Peyer's patch (tissue), 4 donors: ENCODE results near the gene SORBS1. TPM values are rescaled to one million over a fixed set of nuclear protein-coding genes. Genes with fewer than 3 reads are reported as not detected.

Source experiments
- DNase-seq, 3 donors: peaks; one replicate each; pipeline ENCODE4 v3.0.0-alpha.2; 2017 to 2019
- H3K27ac ChIP-seq, 4 donors: fragments of 200-600 bp; sonication (generic); one replicate each; pipeline ENCODE4 v1.5.1; 2016 to 2019
- H3K27me3 ChIP-seq, 2 donors: fragments of 200-600 bp; sonication (generic); one replicate each; pipeline ENCODE4 v1.5.1; 2019
- H3K36me3 ChIP-seq, 3 donors: fragments of 200-600 bp; sonication (generic); one replicate each; pipeline ENCODE4 v1.5.1; 2016 to 2019
- H3K4me1 ChIP-seq, 4 donors: fragments of 200-600 bp; sonication (generic); one replicate each; pipeline ENCODE4 v1.5.1; 2016 to 2019
- H3K4me3 ChIP-seq, 4 donors: fragments of 200-600 bp; sonication (generic); 1 replicate in 3 of 4; 2 replicates in 1 of 4; pipeline ENCODE4 v1.5.1; 2016 to 2019; ENCODE audit warnings: mild to moderate bottlenecking in 1 of 4
- H3K9me3 ChIP-seq, 4 donors: fragments of 200-600 bp; sonication (generic); one replicate each; pipeline ENCODE4 v1.5.1; 2016 to 2019; ENCODE audit warnings: mild to moderate bottlenecking in 1 of 4
- POLR2A ChIP-seq, 2 donors: fragments of 450-650 bp; IDR thresholded peaks; one replicate each; pipeline ENCODE4 v1.5.1; 2017; ENCODE audit warnings: antibody characterized with exemption in 2 of 2, mild to moderate bottlenecking in 2 of 2, moderate library complexity in 2 of 2
- total RNA-seq, 4 donors: library from RNA; depleted of rRNA; stranded (reverse); fragments of >200 nt; gene quantifications; one replicate each; pipeline ENCODE4 v1.1.0, GENCODE V29; 2016
- TF ChIP-seq, protein P1 (sequence below), 6 experiments: fragments of 450-650 bp in 4 of 6; fragments of 200-600 bp in 2 of 6; sonication (generic) in 1 of 6; IDR thresholded peaks; one replicate each; pipeline ENCODE4 v1.5.1; 2017 to 2019; ENCODE audit warnings: antibody characterized with exemption in 6 of 6, mild to moderate bottlenecking in 3 of 6, moderate library complexity in 1 of 6

Gene SORBS1
- total RNA-seq, 4 donors from 2014 or later, result 34.3 to 57.1 (median 48.7) TPM

DNA sequence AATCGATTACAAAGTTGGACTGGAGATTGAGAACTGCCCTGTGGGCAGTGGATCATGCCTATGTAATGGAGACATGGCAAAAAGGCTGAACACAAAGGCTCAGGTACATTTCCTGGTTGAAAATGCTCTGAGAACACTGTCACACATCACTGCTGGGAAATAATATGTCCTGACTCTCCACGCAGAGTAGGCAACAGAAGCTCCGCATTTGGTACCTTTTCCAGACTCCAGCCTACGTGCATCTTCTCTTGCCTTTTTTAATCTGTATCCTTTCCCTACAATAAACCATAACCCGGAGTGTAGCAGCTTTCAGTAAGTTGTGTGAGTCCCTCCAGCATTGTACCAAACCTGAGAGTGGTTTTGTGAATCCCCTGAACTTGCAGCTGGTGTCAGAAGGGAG is 134.7 kb downstream of the SORBS1 start:
- H3K36me3 ChIP-seq, result peaks cover 0 to 5% (median 0%) of the 10 kb centered on the region in 3 donors
- H3K27ac ChIP-seq, result no peak overlapping the region
- no peak for TF ChIP-seq POLR2A (IDR thresholded peaks at IDR 0.05)
- H3K9me3 ChIP-seq, result no peaks in the 10 kb centered on the region
- no peak for DNase-seq
- peaks cover 0 to 8% (median 0%) of the 10 kb centered on the region in 4 donors for H3K4me1 ChIP-seq
- no peaks in the 10 kb centered on the region for H3K27me3 ChIP-seq
- no peak overlapping the region for H3K4me3 ChIP-seq

DNA sequence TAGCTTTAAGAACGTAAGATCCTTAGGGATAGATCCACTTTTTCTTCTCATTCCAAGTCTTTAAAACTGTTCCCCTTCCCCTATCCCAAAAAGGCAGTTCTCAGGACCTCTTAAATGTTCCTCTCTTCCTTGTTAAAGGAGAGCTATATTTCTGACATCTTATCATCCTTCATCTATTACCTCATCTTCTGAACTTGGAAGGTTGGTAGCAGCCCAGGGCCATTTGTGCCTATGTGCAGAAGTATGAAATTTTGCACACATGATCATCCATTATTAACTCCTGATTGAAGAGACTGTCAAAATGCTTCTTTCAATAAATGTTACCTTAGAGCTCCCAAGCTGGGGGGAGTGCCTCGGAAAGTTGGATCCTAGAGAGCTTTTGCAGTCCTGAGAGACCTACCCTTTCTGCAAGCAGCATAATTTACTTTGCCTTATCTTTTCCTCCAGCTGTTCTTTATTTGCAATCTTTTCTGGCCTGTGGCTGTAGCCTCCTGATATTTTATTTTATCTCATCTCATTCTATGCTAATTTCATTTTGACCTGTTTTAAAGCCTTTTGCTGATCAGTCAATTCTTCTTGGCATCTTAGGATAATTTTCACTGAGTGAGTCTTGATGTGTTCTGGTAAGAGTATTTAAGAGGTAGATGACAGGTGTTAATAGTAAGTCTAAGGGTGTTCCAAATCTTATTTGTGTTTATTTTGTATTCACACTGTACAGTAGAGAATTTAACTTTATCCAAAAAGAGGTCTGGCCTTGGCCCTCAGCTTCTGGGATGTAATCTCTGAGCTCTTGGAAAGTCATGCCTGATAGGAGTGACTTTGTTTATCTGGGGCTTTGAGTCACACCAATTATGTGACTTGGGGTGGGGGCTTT is 135.3 kb downstream of the SORBS1 start:
- TF ChIP-seq POLR2A (IDR thresholded peaks at IDR 0.05), result no peak
- TF ChIP-seq, protein P1, sequence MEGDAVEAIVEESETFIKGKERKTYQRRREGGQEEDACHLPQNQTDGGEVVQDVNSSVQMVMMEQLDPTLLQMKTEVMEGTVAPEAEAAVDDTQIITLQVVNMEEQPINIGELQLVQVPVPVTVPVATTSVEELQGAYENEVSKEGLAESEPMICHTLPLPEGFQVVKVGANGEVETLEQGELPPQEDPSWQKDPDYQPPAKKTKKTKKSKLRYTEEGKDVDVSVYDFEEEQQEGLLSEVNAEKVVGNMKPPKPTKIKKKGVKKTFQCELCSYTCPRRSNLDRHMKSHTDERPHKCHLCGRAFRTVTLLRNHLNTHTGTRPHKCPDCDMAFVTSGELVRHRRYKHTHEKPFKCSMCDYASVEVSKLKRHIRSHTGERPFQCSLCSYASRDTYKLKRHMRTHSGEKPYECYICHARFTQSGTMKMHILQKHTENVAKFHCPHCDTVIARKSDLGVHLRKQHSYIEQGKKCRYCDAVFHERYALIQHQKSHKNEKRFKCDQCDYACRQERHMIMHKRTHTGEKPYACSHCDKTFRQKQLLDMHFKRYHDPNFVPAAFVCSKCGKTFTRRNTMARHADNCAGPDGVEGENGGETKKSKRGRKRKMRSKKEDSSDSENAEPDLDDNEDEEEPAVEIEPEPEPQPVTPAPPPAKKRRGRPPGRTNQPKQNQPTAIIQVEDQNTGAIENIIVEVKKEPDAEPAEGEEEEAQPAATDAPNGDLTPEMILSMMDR (IDR thresholded peaks at IDR 0.05), result no peak
- Histone ChIP-seq H3K4me1 (peaks cover 0 to 8% (median 0%) of the 10 kb centered on the region in 4 donors), H3K36me3 (peaks cover 0 to 5% (median 0%) of the 10 kb centered on the region in 3 donors), H3K27me3 (no peaks in the 10 kb centered on the region), H3K27ac (no peak overlapping the region), H3K4me3 (no peak overlapping the region), H3K9me3 (no peaks in the 10 kb centered on the region)
- no peak for DNase-seq

- H3K4me1 ChIP-seq, result no peaks in the 10 kb centered on the region
- no peak overlapping the region for H3K4me3 ChIP-seq
- TF ChIP-seq, protein P1 (IDR thresholded peaks at IDR 0.05), result no peak
- TF ChIP-seq POLR2A (IDR thresholded peaks at IDR 0.05), result no peak
- peaks cover 0 to 5% (median 0%) of the 10 kb centered on the region in 3 donors for H3K36me3 ChIP-seq
- no peaks in the 10 kb centered on the region for H3K9me3 ChIP-seq
- no peaks in the 10 kb centered on the region for H3K27me3 ChIP-seq
- H3K27ac ChIP-seq, result peak overlapping the region in 1 of 4 donors; percentile 50
- DNase-seq, result no peak
Measured at GRCh38 chr10:95423164-95424005, 137.8 kb downstream of the SORBS1 start.

- no peak for TF ChIP-seq POLR2A (IDR thresholded peaks at IDR 0.05)
- TF ChIP-seq, protein P1 (IDR thresholded peaks at IDR 0.05), result no peak
- Histone ChIP-seq H3K4me1 (no peaks in the 10 kb centered on the region), H3K27me3 (no peaks in the 10 kb centered on the region), H3K4me3 (no peak overlapping the region), H3K9me3 (no peaks in the 10 kb centered on the region), H3K27ac (peak overlapping the region in 1 of 4 donors; percentile 50), H3K36me3 (peaks cover 0 to 4% (median 0%) of the 10 kb centered on the region in 3 donors)
- DNase-seq, result no peak
Measured at GRCh38 chr10:95422233-95422632, 138.9 kb downstream of the SORBS1 start.

DNA sequence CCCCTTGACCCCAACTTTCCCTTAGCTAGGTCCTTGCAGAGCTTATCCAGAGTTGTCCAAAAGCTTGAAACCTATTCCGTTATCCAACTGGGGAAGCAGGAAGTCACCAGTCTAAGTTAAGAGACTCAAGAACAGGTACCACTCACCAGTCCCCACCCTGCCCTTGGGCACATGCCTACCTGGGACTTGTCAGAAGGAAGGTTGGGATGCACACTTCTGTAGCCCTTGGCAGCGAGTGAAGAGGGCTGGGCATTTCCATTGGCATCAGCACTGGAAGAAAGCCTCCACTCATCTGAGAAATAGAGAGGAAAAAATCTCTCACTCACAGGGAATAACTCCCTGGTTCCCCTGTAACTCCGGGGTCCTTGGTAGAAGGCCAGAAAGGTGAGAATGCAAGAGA is 139.4 kb downstream of the SORBS1 start:
- no peak overlapping the region for H3K4me3 ChIP-seq
- no peaks in the 10 kb centered on the region for H3K36me3 ChIP-seq
- H3K9me3 ChIP-seq, result no peaks in the 10 kb centered on the region
- no peak for DNase-seq
- H3K27me3 ChIP-seq, result no peaks in the 10 kb centered on the region
- H3K27ac ChIP-seq, result peak overlapping the region in 1 of 4 donors; percentile 50
- no peaks in the 10 kb centered on the region for H3K4me1 ChIP-seq
- no peak for TF ChIP-seq POLR2A (IDR thresholded peaks at IDR 0.05)
- TF ChIP-seq, protein P1 (IDR thresholded peaks at IDR 0.05), result no peak
